ENCODE results near the gene MPDU1. TPM values are rescaled to one million over a fixed set of nuclear protein-coding genes. Genes with fewer than 3 reads are reported as not detected.

The MPDU1 gene
- total RNA-seq, 6 donors from 2014 or later = 50.6 to 121 (median 56.2) TPM

- no peak overlapping the region for H3K4me3 ChIP-seq
- H3K27me3 ChIP-seq = no peaks in the 10 kb centered on the region
- H3K27ac ChIP-seq = peak overlapping the region; percentile 41 to 70 (median 61)
- WGBS, 2 donors = 88 to 95% methylated on average over 1 of the region's 1 CpG
- DNase-seq (no peak), ATAC-seq (ENCODE audit: low FRiP score in 2 of 2) (no peak)
- TF ChIP-seq CTCF (IDR thresholded peaks at IDR 0.05) (no peak), POLR2AphosphoS5 (IDR thresholded peaks at IDR 0.05) (no peak), EP300 (IDR thresholded peaks at IDR 0.05) (no peak), POLR2A (IDR thresholded peaks at IDR 0.05) (no peak)
- H3K4me1 ChIP-seq = peaks cover 26 to 46% (median 33%) of the 10 kb centered on the region in 4 donors
- H3K9me3 ChIP-seq = no peaks in the 10 kb centered on the region
- H3K36me3 ChIP-seq = peaks cover 0 to 4% (median 0%) of the 10 kb centered on the region in 4 donors
Observed at GRCh38 chr17:7553356-7553755, 30.3 kb upstream of the MPDU1 start.

GRCh38 chr17:7555320-7555948, 28.2 kb upstream of the MPDU1 start:
- Histone ChIP-seq H3K9me3 (no peaks in the 10 kb centered on the region), H3K4me3 (no peak overlapping the region), H3K27ac (no peak overlapping the region), H3K36me3 (peaks cover 0 to 4% (median 0%) of the 10 kb centered on the region in 4 donors), H3K27me3 (no peaks in the 10 kb centered on the region), H3K4me1 (peaks cover 35 to 49% (median 40%) of the 10 kb centered on the region in 4 donors)
- ATAC-seq (ENCODE audit: low FRiP score in 2 of 2) = no peak
- TF ChIP-seq EP300 (IDR thresholded peaks at IDR 0.05) = no peak
- 71 to 73% methylated on average over 10 of the region's 10 CpGs for WGBS, 2 donors
- DNase-seq = no peak

- H3K27ac ChIP-seq = peak overlapping the region; percentile 95 to 97 (median 96)
- WGBS, 2 donors = 76 to 80% methylated on average over 12 of the region's 12 CpGs
- no peaks in the 10 kb centered on the region for H3K36me3 ChIP-seq
- TF ChIP-seq EP300 (IDR thresholded peaks at IDR 0.05) (no peak), POLR2AphosphoS5 (IDR thresholded peaks at IDR 0.05) (no peak), POLR2A (IDR thresholded peaks at IDR 0.05) (no peak), CTCF (IDR thresholded peaks at IDR 0.05) (no peak)
- DNase-seq (no peak), ATAC-seq (ENCODE audit: low FRiP score in 2 of 2) (no peak)
- no peaks in the 10 kb centered on the region for H3K9me3 ChIP-seq
- no peaks in the 10 kb centered on the region for H3K27me3 ChIP-seq
- no peak overlapping the region for H3K4me3 ChIP-seq
- H3K4me1 ChIP-seq = peaks cover 39 to 57% (median 46%) of the 10 kb centered on the region in 4 donors
Observed at GRCh38 chr17:7556627-7557026, 27.0 kb upstream of the MPDU1 start.

GRCh38 chr17:7557147-7557764, 26.4 kb upstream of the MPDU1 start:
- 55 to 64% methylated on average over 13 to 14 of the region's 19 CpGs for WGBS, 2 donors
- no peak for ATAC-seq (ENCODE audit: low FRiP score in 2 of 2)

More at GRCh38 chr17:7557147-7557764, 26.4 kb upstream of the MPDU1 start:
- Histone ChIP-seq H3K36me3 (no peaks in the 10 kb centered on the region), H3K4me3 (peak overlapping the region in 1 of 4 donors; percentile 74), H3K4me1 (peaks cover 39 to 61% (median 48%) of the 10 kb centered on the region in 4 donors), H3K27me3 (no peaks in the 10 kb centered on the region), H3K27ac (peak overlapping the region; percentile 95 to 97 (median 96)), H3K9me3 (no peaks in the 10 kb centered on the region)
- TF ChIP-seq CTCF (IDR thresholded peaks at IDR 0.05) (no peak), POLR2A (IDR thresholded peaks at IDR 0.05) (no peak), EP300 (IDR thresholded peaks at IDR 0.05) (no peak), POLR2AphosphoS5 (IDR thresholded peaks at IDR 0.05) (no peak)
- DNase-seq = peak in 1 of 2 donors; percentile 53
